Activated naive CD4-positive, alpha-beta T cell treated with Interleukin-2 at 50 U/mL for 16 hours (primary cell): ENCODE measurements around the gene HLA-DPA1.
A peak's percentile ranks its signal among the peaks of the same experiment; 100 is the strongest.

Source experiments
- DNase-seq: peaks from one replicate; pipeline ENCODE4 v3.0.0-alpha.2; 2020

HLA-DPA1 gene

GRCh38 chr6:33014841-33015634 lies 58.4 kb downstream of the HLA-DPA1 start:
- peak; percentile 15 for DNase-seq
